Measurements from ENCODE around the gene SDK2. TPM values are rescaled to one million over a fixed set of nuclear protein-coding genes. Genes with fewer than 3 reads are reported as not detected.

Gene SDK2
- total RNA-seq, 2 experiments from 2014 or later = 10.5 to 11.9 TPM

DNA sequence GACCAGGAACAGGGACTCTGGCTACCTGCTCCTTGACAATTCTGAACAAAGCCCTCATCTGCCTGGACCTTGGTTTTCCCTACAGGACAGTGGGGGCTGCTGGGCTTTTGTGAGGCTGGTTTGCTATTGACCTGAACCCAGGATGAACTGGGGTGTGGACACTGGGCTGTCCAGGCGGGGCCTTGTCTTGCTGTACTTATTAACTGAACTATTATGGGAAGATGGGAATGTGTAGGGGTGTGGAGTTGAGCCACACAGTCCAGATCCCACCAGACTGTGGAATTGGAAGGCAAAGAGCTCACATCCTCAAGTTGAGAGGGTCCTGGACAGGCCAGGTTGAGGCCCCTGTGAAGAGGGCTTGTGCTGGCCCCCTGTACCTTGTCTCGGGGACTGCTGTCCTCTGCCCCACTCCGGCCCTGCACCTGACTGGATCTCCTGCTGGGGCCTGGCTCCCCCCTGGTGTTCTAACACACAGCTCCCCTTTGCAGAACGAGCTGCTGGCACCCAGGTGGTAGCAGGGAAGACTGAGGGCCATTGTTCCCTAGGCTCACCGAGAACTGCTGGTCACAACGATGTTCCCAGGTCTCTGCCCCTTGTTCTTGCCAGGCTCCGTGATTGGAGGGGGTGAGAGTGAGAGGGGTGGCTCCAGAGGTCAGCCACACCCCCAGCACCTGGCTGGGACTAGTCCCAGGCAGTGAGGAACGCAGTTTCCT is 280.6 kb downstream of the SDK2 start:
- H3K9me3 Mint-ChIP-seq = no peaks in the 10 kb centered on the region
- ChIA-PET POLR2A (no interaction called here), CTCF (interaction anchor here (1.2 to 1.7 kb wide), 2 partner anchors 21 to 108 kb away, joined by 3 to 5 read pairs; no protein-coding TSS in a partner anchor)
- H3K27ac Mint-ChIP-seq = no peak overlapping the region
- H3K4me1 Mint-ChIP-seq = no peaks in the 10 kb centered on the region
- H3K27me3 Mint-ChIP-seq = no peaks in the 10 kb centered on the region
- H3K4me3 Mint-ChIP-seq = no peak overlapping the region
- H3K36me3 Mint-ChIP-seq (ENCODE audit: low read depth) = no peaks in the 10 kb centered on the region
- DNase-seq = no peak

DNA sequence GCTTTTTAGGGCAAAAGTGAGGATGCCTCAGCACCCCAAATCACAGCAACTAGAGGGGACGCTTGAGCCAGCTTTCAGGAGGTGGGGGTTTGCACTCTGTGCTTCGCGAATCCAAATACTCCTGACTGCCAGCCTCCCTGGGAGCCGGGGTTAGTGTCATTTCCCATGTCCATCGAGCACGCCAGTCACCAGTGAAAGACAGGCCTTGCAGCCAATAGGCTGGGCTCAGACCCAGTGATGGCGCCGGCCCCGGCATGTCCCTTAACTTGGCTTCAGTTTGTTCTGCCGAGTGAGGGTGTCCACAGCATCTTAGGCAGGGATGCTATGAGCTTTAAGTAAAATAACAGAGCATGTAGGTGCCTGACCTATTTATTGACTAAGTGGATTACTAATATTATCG is 281.5 kb downstream of the SDK2 start:
- ChIA-PET POLR2A (no interaction called here), CTCF (no interaction called here)
- Mint-ChIP-seq H3K4me1 (no peaks in the 10 kb centered on the region), H3K27me3 (no peaks in the 10 kb centered on the region), H3K36me3 (ENCODE audit: low read depth) (no peaks in the 10 kb centered on the region), H3K9me3 (no peaks in the 10 kb centered on the region), H3K4me3 (no peak overlapping the region), H3K27ac (no peak overlapping the region)
- no peak for DNase-seq

DNA sequence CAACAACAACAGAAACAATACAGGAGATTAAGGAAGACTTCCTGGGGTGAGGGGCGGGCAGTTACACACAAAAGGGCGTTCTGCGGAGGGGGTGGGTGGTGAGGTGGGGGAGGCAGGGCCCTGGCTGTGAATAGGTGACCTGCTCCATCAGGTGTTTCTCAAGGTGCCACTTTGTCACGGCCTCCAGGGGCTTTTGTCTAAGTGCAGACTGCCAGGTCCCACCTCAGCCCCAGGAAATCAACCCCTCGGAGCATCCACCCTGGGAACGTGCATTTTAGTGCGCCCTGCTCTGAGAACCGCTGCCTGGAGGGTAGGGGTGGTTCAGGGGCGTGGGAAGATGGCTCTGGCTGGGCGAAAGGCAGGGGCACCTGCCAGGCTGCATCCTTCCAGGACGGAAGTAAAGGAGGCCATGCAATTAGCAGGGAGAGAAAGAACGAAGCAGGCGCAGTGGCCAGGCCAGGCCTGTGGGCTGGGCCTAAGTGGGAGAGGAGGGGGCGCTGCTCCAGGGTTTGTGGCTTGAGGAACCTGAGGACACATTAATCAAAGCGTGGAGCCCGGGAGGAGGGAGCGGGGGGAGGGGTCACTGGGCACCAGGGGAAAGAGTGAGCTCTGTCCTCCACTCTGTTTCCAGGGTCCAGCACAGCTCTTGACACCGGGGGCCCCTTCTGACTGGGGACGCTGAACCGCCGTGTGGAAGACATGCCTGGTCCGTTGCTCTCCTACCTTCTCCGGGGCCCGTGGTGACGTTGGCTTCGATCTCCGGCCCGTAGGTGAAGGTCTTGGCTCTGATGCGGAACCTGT is 283.1 kb downstream of the SDK2 start:
- H3K4me3 Mint-ChIP-seq = no peak overlapping the region
- ChIA-PET CTCF (interaction anchor here (2.4 kb wide), 1 partner anchor 9 kb away, joined by 8 read pairs; no protein-coding TSS in a partner anchor), POLR2A (interaction anchor here (0.6 kb wide), 1 partner anchor 746 kb away, joined by 4 read pairs; no protein-coding TSS in a partner anchor)
- no peaks in the 10 kb centered on the region for H3K4me1 Mint-ChIP-seq
- H3K9me3 Mint-ChIP-seq = no peaks in the 10 kb centered on the region
- H3K27ac Mint-ChIP-seq = no peak overlapping the region
- DNase-seq = no peak
- no peaks in the 10 kb centered on the region for H3K36me3 Mint-ChIP-seq (ENCODE audit: low read depth)
- H3K27me3 Mint-ChIP-seq = no peaks in the 10 kb centered on the region

DNA sequence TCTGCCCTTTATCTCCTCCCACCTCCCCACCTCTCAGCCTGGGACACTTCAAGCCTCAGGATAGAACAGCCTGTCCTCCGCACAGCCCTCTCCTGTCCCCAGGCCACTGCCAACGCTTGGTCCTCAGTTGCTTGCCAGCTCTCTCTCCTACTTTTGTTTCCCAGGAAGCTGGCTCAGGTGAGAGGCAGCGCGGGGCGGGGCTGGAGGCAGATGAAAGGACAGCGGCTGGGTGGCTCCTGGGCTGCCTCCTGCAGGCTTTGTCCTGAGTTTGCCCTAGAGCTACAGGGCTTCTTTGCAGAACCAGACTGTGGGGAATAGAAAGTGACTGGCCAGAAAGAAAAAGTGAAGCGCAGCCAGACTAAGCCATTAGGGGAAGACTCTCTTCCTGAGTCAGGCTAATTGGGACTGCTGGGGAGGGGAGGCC is 284.2 kb downstream of the SDK2 start:
- Mint-ChIP-seq H3K27me3 (no peaks in the 10 kb centered on the region), H3K9me3 (no peaks in the 10 kb centered on the region), H3K4me3 (no peak overlapping the region), H3K27ac (no peak overlapping the region), H3K36me3 (ENCODE audit: low read depth) (no peaks in the 10 kb centered on the region), H3K4me1 (no peaks in the 10 kb centered on the region)
- no peak for DNase-seq
- ChIA-PET CTCF (interaction anchor here (2.4 kb wide), 1 partner anchor 10 kb away, joined by 8 read pairs; no protein-coding TSS in a partner anchor), POLR2A (no interaction called here)

DNA sequence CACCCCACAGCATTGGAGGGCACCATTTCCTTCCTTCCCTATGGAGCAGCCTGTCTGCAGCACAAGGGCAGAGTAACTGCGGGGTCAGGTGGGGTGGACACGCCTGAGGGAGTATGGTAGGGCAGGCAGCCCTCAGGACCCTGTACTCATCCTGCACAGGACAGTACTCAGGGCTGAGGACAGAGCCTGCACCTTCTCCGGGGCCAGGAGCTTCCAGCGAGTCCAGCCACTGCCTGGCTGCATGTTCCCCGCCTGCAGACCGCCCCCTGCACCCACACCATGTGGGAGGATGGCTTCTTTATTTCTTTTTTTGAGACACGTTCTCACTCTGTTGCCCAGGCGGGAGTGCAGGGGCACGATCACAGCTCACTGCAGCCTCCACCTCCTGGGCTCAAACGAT is 284.9 kb downstream of the SDK2 start:
- Mint-ChIP-seq H3K9me3 (no peaks in the 10 kb centered on the region), H3K4me3 (no peak overlapping the region), H3K27me3 (no peaks in the 10 kb centered on the region), H3K27ac (no peak overlapping the region), H3K4me1 (no peaks in the 10 kb centered on the region), H3K36me3 (ENCODE audit: low read depth) (no peaks in the 10 kb centered on the region)
- ChIA-PET CTCF (interaction anchor here (2.4 kb wide), 1 partner anchor 10 kb away, joined by 8 read pairs; no protein-coding TSS in a partner anchor), POLR2A (no interaction called here)
- DNase-seq = no peak

DNA sequence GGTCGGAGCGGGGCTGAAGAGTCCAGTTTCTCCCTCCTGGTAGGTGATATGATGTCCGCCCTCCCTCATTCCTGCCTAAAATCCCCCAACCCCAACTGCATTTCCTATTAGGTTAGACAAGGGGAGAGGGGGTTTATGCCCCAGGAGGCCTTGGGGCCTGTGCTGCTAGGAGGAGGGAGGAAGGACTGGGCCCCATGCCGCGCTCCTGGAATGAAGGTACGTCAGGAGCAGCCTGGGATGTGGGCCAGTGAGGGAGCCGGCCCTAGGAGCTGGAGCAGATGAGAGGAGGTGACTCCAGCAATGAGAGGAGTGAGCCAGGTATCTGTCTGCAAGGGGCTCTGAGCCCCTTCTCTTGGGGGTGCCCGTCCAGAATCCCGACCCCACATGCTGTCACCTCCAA is 285.6 kb downstream of the SDK2 start:
- H3K27me3 Mint-ChIP-seq = no peaks in the 10 kb centered on the region
- no peaks in the 10 kb centered on the region for H3K36me3 Mint-ChIP-seq (ENCODE audit: low read depth)
- no peak overlapping the region for H3K4me3 Mint-ChIP-seq
- POLR2A ChIA-PET = no interaction called here
- H3K4me1 Mint-ChIP-seq = no peaks in the 10 kb centered on the region
- no peak for DNase-seq
- CTCF ChIA-PET = interaction anchor here (2.4 kb wide), 1 partner anchor 11 kb away, joined by 8 read pairs; no protein-coding TSS in a partner anchor
- H3K9me3 Mint-ChIP-seq = no peaks in the 10 kb centered on the region
- H3K27ac Mint-ChIP-seq = no peak overlapping the region

DNA sequence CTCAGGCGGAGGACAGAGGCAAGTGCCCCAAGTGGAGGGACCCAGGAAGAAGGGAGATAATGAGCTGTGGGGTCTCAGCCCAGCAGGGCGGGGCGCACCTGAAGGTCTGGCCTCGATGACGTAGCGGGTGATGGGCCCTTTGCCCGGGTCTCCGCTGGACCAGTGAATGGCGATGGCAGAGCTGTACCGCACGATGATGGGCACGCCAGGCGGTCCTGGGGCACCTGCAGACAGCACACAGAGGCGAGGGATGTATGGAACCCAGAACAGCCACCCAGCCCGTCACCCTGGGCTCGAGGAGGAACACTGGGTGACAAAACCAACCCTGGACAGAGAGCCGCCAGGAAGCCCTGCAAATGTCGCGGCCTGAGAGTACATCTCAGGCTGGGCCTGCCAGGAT is 286.3 kb downstream of the SDK2 start:
- H3K4me3 Mint-ChIP-seq = no peak overlapping the region
- no peaks in the 10 kb centered on the region for H3K36me3 Mint-ChIP-seq (ENCODE audit: low read depth)
- H3K27me3 Mint-ChIP-seq = no peaks in the 10 kb centered on the region
- no peak overlapping the region for H3K27ac Mint-ChIP-seq
- DNase-seq = no peak
- no peaks in the 10 kb centered on the region for H3K9me3 Mint-ChIP-seq
- POLR2A ChIA-PET = no interaction called here
- CTCF ChIA-PET = interaction anchor here (0.6 to 1.3 kb wide), 3 partner anchors 8 to 38 kb away, joined by 3 read pairs; no protein-coding TSS in a partner anchor
- no peaks in the 10 kb centered on the region for H3K4me1 Mint-ChIP-seq

DNA sequence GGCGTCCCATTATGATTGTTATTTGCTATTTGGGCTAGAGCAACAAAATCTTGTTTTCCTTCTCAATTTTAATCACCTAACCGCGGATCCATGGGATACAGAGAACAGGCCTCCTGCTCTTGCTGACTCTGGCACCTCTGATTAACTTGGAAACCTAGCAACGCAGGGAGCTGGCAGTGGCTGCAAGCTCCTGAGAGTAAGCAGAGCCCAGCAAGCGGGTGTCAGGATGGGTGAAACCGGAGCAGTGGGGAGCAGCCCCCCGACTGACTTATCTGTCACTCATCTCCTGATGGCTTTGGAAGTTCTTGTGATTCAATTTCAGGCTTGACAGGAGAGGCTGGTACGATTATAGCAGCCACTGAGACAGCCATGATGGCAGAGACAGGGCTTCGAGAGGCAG is 286.9 kb downstream of the SDK2 start:
- no peak for DNase-seq
- Mint-ChIP-seq H3K4me1 (no peaks in the 10 kb centered on the region), H3K9me3 (no peaks in the 10 kb centered on the region), H3K27ac (no peak overlapping the region), H3K36me3 (ENCODE audit: low read depth) (no peaks in the 10 kb centered on the region), H3K27me3 (no peaks in the 10 kb centered on the region), H3K4me3 (no peak overlapping the region)
- CTCF ChIA-PET = interaction anchor here (1.2 to 1.3 kb wide), 2 partner anchors 9 to 13 kb away, joined by 3 read pairs; no protein-coding TSS in a partner anchor
- POLR2A ChIA-PET = no interaction called here

DNA sequence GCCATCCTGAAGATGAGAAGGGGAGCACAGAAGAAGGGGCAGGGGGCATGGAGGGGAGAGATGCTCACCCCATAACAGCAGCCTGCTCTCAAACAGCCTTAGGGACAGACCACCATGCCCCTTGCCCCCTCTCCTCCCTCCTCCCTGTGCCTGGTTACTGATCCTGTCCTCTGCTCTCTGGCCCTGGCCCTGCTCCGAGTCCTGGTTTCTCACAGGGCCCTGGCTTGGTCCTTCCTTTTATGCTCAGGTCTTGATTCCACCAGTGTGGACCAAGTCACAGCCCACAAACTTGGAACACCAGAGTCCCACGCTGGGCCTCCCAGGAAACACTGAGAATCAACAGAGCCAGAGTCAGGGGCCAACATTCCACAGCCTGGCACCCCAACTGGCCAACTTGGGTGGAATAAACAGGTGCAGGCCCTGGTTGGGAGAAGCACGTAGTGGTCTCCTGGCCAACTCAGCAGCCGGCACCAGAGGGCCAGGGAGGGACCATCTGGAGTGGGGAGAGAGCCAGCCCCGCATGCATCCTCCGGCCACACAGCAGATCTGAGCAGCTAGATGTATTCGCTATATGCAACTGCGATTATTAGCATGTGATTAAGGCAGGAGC is 287.6 kb downstream of the SDK2 start:
- DNase-seq = no peak
- Mint-ChIP-seq H3K27ac (no peak overlapping the region), H3K27me3 (no peaks in the 10 kb centered on the region), H3K36me3 (ENCODE audit: low read depth) (no peaks in the 10 kb centered on the region), H3K9me3 (no peaks in the 10 kb centered on the region), H3K4me1 (no peaks in the 10 kb centered on the region), H3K4me3 (no peak overlapping the region)
- ChIA-PET CTCF (interaction anchor here (1.2 kb wide), 1 partner anchor 13 kb away, joined by 3 read pairs; no protein-coding TSS in a partner anchor), POLR2A (no interaction called here)

DNA sequence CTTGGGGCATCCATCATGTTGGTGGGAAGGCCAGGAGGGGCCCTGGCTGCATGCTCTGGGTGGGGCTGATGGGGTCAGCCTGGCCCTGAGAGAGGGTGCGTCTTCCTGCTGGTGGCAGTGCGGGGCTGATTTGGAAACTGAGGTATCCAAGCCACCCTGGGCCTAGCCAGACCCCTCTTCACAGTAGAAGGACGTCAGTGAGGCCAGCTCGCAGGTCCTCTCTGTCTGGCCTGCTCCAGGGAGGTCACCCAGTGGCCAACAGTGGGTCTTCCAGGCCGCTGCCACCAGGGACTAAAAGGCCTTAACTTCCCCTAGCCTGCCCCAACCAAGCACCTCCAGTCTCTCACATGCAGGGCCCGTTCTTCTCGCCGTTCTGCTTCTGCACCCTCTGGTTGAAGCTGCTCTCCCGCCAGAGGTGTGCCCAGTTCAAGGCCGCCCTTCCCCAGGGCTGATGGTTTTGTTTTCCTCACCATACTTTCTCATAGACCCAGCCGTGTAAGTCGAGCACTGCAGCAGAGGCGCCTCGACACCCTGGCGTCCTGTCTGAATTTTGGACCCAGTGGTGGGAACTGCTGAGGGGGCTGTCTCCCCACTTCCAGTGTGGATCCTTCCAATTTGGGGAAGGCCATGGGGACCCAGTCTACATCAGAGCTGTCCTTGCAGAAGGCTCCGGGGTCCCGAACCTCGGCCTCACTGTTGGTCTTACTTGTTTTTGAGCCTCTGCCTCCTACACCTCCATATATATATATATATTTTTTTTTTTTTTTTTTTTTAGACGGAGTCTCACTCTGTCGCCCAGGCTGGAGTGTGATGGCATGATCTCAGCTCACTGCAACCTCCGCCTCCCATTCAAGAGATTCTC is 289.6 kb downstream of the SDK2 start:
- H3K4me3 Mint-ChIP-seq = no peak overlapping the region

DNA sequence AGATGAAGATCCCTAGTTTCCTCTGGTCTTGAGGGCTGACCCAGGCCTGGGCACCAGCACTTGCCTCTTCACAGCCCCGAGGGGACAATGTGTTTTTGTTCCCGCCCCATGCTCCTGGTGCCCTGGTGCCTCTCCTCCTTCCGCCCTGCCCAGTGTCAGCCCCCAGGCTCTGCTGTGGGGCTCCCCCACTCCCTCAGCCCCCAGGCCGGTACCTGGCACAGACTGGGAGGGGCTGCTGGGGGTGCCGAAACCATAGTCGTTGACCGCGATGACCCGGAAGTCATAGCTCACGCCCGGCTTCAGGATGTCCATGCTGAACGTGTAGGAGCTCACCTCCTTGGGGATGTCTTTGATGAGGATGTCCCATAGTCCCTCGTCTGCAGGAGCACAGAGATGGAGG is 292.0 kb downstream of the SDK2 start:
- Mint-ChIP-seq H3K27ac (no peak overlapping the region), H3K36me3 (ENCODE audit: low read depth) (no peaks in the 10 kb centered on the region), H3K4me3 (no peak overlapping the region), H3K27me3 (no peaks in the 10 kb centered on the region), H3K9me3 (no peaks in the 10 kb centered on the region), H3K4me1 (no peaks in the 10 kb centered on the region)
- CTCF ChIA-PET = interaction anchor here (0.7 kb wide), 1 partner anchor 18 kb away, joined by 4 read pairs; no protein-coding TSS in a partner anchor
- POLR2A ChIA-PET = no interaction called here
- DNase-seq = no peak

More for the DNA sequence above, 289.6 kb downstream of the SDK2 start:
- DNase-seq = no peak
- no peaks in the 10 kb centered on the region for H3K9me3 Mint-ChIP-seq
- H3K27me3 Mint-ChIP-seq = no peaks in the 10 kb centered on the region
- no peaks in the 10 kb centered on the region for H3K36me3 Mint-ChIP-seq (ENCODE audit: low read depth)
- H3K27ac Mint-ChIP-seq = no peak overlapping the region
- no peaks in the 10 kb centered on the region for H3K4me1 Mint-ChIP-seq
- ChIA-PET CTCF (interaction anchor here (1.2 kb wide), 1 partner anchor 15 kb away, joined by 3 read pairs; no protein-coding TSS in a partner anchor), POLR2A (no interaction called here)

DNA sequence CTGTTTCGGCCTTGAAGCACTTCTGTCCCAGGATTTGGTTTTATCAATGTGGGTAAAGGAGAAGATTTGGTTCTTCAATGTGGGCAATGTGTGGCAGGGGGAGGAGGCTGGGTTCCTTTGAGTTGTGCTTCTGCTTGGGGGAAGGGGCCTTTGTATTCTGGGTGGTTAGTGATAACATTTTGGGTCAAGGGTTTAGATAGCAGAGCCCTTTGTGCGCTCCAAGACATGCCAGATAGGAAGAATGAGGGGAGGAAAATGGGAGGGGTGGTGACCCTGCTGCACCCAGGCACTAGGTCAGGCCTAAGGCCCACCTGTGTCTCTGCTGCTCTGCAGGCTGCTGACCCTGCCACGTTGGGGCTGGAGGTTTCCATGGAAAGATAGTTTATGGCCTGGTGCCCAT is 292.5 kb downstream of the SDK2 start:
- ChIA-PET POLR2A (no interaction called here), CTCF (interaction anchor here (0.7 to 1.0 kb wide), 2 partner anchors 18 to 103 kb away, joined by 3 to 4 read pairs; no protein-coding TSS in a partner anchor)
- no peak overlapping the region for H3K27ac Mint-ChIP-seq
- H3K4me1 Mint-ChIP-seq = no peaks in the 10 kb centered on the region
- no peaks in the 10 kb centered on the region for H3K27me3 Mint-ChIP-seq
- no peaks in the 10 kb centered on the region for H3K9me3 Mint-ChIP-seq
- no peak overlapping the region for H3K4me3 Mint-ChIP-seq
- no peak for DNase-seq
- H3K36me3 Mint-ChIP-seq (ENCODE audit: low read depth) = no peaks in the 10 kb centered on the region
